Fibroblast of skin of right biceps (primary cell): ENCODE results near the gene GLB1L3.
"Not testable (repeated sequence)": the region's sequence is repeated elsewhere in the genome, so short reads cannot be mapped to it uniquely, and the experiment has no call there.

Experiments used
- DNase-seq: peaks from one replicate; pipeline ENCODE4 v3.0.0-alpha.2; 2013

GLB1L3 gene

GRCh38 chr11:134252346-134253187 is 23.6 kb upstream of the GLB1L3 start:
- no peak for DNase-seq

DNA sequence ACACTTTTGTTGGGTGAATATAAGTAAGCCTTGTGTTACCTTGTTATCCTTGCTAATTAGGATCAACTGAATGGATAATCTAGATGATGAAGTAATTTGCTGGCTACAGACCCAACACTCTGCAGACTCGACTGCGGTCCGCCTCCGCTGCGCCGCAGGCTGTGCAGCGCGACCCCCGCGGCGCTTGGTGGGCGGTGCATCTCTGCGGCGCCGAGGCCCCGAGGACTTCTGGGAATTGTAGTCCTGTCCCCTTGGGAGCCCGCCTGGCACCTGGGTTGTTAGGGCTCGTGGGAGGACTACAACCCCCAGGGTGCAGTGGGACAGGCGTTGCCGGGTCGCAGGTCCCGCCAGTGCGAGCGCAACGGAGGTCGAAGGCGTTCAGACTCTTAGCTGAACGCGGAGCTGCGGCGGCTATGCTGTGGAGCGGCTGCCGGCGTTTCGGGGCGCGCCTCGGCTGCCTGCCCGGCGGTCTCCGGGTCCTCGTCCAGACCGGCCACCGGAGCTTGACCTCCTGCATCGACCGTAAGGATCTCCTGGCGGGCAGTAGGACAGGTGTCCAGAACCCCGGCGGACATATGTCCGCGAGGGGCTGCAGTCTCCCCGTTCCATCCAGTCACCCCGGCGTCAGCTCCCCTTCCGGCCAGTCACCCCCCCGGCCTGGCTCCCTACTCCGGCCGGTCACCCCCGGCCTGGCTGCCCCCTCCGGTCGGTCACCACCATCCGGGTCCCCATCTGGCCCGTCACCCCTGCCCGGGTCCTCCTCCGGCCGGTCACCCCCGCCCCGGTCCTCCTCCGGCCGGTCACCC is 22.8 kb upstream of the GLB1L3 start, which contains the start of the genes ACAD8 and THYN1:
Gene ACAD8, plus strand, starts transcription at position 381 of the 806 bp plus-strand sequence. Its CDS starts 33 bp downstream, at position 414.
Gene THYN1, minus strand, starts transcription at position 165 of the 806 bp plus-strand sequence. CDS start 470 bp downstream, outside the sequence.
- DNase-seq = peak; percentile 96

- no peak for DNase-seq
Observed at GRCh38 chr11:134254433-134255183, 21.6 kb upstream of the GLB1L3 start.

GRCh38 chr11:134255184-134255561 is 21.0 kb upstream of the GLB1L3 start:
- DNase-seq = not testable (repeated sequence)

DNA sequence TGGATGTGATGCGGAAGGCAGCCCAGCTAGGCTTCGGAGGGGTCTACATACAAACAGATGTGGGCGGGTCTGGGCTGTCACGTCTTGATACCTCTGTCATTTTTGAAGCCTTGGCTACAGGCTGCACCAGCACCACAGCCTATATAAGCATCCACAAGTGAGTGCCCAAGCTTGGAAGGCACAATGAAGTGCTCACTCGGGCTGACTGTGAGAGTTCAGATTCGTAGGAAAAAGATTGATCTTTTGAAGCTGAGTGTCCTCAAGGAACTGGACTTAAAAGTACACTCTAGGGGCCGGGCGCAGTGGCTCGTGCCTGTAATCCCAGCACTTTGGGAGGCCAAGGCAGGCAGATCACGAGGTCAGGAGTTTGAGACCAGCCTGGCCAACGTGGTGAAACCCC is 19.1 kb upstream of the GLB1L3 start:
- no peak for DNase-seq

DNA sequence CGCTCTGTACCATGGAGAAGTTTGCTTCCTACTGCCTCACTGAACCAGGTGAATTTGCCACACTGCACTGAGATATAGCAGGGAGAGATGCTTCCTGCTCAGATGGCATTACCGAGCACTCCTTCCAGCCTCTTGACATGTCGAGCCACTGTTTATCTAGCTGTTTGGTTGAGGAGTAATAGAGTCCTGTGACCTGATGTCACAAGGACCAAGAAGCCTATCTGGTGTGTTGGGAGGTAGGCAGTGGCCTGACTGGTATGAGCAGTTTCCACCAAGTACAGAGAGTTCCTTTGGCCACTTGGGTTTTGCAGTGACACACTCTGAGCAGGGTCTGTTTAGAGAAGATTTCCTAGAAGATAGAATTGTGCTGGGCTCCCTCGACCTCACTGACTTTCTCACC is 17.6 kb upstream of the GLB1L3 start:
- no peak for DNase-seq

- no peak for DNase-seq
Observed at GRCh38 chr11:134260503-134260902, 15.7 kb upstream of the GLB1L3 start.

- no peak for DNase-seq
Observed at GRCh38 chr11:134260983-134261382, 15.2 kb upstream of the GLB1L3 start.

DNA sequence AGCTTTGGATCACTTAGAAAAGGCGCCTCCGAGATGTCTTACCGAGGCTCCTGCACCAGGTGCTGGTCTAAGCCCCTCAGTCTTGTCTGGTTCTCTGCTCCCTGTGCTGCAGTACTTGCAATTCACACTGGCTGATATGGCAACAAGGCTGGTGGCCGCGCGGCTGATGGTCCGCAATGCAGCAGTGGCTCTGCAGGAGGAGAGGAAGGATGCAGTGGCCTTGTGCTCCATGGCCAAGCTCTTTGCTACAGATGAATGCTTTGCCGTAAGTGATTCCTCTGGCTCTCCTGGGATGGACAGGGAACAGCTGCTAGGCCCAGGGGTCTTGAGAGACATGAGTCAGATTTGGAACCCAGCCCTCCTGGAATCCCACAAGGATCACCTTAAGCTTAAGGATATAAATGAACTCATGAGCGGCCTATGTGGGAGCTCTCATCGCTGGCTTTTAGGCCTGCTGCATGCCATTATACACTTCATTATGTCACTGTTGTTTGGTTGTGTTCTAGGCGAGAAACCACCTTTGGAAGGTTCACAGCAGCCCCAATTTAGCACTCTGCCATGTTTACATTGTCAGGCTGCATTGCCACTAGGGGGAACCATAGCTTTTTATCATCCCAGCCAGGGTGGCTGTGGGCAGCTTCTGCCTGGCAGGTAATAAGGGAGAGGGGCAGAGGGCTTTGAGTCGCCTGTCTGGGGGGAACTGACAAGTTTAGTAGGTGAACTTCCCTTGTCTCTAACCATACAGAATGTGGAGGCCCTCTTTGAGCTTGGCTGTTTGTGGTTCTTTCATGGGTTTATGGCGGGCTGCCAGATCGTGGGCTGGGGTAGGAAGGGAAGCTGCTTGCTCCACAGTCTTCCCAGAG is 14.3 kb upstream of the GLB1L3 start:
- peak; percentile 9 for DNase-seq

- DNase-seq = no peak
Observed at GRCh38 chr11:134264966-134265764, 11.0 kb upstream of the GLB1L3 start.

DNA sequence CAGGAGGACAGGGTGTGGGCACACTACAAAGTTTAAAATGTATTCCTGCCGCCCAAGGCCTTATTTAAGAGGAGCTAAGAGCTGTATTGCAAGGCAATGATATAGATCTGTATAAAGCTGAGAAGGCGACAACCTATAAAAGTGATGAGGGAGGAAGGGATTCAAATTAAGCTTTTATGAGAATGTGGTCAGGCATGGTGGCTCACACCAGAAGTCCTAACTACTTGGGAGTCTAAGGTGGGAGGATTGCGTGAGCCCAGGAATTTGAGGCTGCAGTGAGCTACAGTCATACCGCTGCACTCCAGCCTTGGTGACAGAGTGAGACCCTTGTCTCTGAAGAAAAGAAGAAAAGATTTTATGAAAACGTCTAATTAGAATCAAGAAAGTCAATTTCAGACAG is 9.7 kb upstream of the GLB1L3 start:
- no peak for DNase-seq

GRCh38 chr11:134266841-134267251 is 9.3 kb upstream of the GLB1L3 start:
- DNase-seq = peak; percentile 73

DNA sequence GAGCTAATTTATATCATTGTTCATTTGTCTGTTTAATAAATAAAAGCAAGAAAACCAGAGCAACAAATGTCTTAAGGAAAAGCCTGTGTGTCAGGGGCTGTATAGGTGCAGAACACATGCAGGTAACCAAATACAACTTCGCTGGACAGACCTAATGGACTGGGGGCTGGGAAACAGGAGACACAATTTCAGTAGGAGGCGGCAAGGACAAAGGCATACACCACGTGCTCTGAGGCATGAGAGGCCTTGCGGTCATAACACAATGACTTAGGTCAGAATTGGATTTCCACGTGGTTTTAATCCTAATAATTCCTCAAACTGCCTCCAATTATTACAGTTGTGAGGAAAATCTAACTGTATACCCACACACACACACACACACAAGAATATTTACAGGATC is 8.7 kb upstream of the GLB1L3 start:
- DNase-seq = no peak

DNA sequence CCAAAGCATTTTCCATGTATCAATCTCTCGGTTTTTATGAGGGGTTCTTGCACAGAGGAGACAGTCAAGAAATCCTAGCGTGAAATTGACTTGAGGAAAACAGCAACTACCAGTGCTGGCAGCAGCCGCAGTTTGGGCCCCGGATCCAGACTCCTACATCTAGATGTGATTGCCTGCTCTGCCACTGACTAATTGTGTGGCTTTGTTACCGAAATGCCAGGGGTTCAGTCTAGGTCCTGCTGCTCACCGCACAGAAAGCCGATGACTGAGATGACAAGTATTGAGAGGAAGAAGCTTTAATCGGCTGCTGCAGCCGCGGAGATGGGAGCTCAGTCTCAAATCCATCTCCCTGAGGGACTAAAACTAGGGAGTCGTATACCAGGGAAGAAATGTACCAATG is 8.2 kb upstream of the GLB1L3 start:
- no peak for DNase-seq

- DNase-seq = no peak
Observed at GRCh38 chr11:134270250-134270714, 5.9 kb upstream of the GLB1L3 start.

DNA sequence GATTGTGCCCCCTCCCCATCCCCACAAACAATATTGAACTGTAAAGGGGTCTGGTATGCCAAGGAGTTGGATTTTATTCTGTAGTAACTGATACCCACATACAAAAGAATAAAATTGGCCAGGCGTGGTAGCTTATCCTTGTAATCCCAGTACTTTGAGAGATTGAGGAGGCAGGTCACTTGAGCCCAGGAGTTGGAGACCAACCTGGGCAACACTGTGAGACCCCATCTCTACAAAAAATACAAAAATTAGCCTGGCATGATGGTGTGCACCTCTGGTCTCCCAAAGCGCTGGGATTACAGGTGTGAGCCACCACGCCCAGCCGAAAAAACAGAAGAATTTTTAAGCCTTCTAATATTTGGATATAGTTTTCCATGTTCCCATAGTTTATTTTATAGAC is 4.2 kb upstream of the GLB1L3 start:
- no peak for DNase-seq

GRCh38 chr11:134272381-134273316 is 3.5 kb upstream of the GLB1L3 start:
- DNase-seq = peak; percentile 20

GRCh38 chr11:134273317-134273712 is 2.9 kb upstream of the GLB1L3 start:
- DNase-seq = no peak

GRCh38 chr11:134275188-134275533 is 1.0 kb upstream of the GLB1L3 start:
- DNase-seq = no peak
